ENCODE data around the gene DOCK4. TPM values are rescaled to one million over a fixed set of nuclear protein-coding genes. Genes with fewer than 3 reads are reported as not detected.

The DOCK4 gene
- total RNA-seq, 1 experiment from 2014 or later: 4.9 TPM

GRCh38 chr7:111953611-111954010 lies 252.6 kb downstream of the DOCK4 start:
- Histone ChIP-seq H2BK120ac (ENCODE audit: low read depth, low read length, poor library complexity, severe bottlenecking) (no peak overlapping the region), H3K18ac (ENCODE audit: insufficient read length, low read depth, low read length) (no peak overlapping the region), H4K8ac (replicated peaks; ENCODE audit: insufficient read length, low read depth, low read length) (no peak overlapping the region), H3K79me1 (ENCODE audit: insufficient read depth, low read depth, low read length, poor library complexity, severe bottlenecking) (no peaks in the 10 kb centered on the region), H2BK12ac (ENCODE audit: insufficient read length, low read depth, low read length) (no peak overlapping the region), H3K56ac (ENCODE audit: insufficient read length, low read depth, low read length) (no peak overlapping the region), H3K79me2 (ENCODE audit: insufficient read depth, low read length) (no peaks in the 10 kb centered on the region), H4K91ac (ENCODE audit: insufficient read length, low read depth, low read length) (no peak overlapping the region), H3K27ac (ENCODE audit: insufficient read length, low read depth, low read length) (no peak overlapping the region), H3K23ac (ENCODE audit: insufficient read length, low read depth, low read length) (no peak overlapping the region), H4K20me1 (ENCODE audit: control insufficient read depth, insufficient read depth, insufficient read length) (no peaks in the 10 kb centered on the region), H2BK5ac (ENCODE audit: insufficient read length, low read length) (no peak overlapping the region), H3K4ac (ENCODE audit: low read depth, low read length) (no peak overlapping the region), H2AFZ (ENCODE audit: low read length) (no peak overlapping the region), H3K23me2 (ENCODE audit: insufficient read length, low read depth, low read length, poor library complexity, severe bottlenecking) (no peaks in the 10 kb centered on the region), H3K27me3 (ENCODE audit: insufficient read depth, low read length) (no peaks in the 10 kb centered on the region), H4K5ac (ENCODE audit: insufficient read length, low read depth, low read length) (no peak overlapping the region), H2BK15ac (ENCODE audit: low read depth, low read length) (no peak overlapping the region), H3K9me3 (ENCODE audit: control insufficient read depth, low read depth, low read length) (no peaks in the 10 kb centered on the region), H3T11ph (ENCODE audit: low read length) (no peak overlapping the region), H3K4me2 (ENCODE audit: insufficient read depth, insufficient read length, low read length) (no peak overlapping the region), H3K14ac (ENCODE audit: insufficient read depth, low read length) (no peak overlapping the region), H3K9ac (ENCODE audit: extremely low read depth, insufficient read length, low read length) (no peak overlapping the region), H3K4me1 (ENCODE audit: insufficient read depth, low read length) (no peaks in the 10 kb centered on the region; the same call in 1 of the 2 replicates), H2BK20ac (ENCODE audit: low read depth, low read length, poor library complexity, severe bottlenecking) (no peak overlapping the region), H2AK5ac (ENCODE audit: insufficient read length, low read length) (no peak overlapping the region)
- H3K9me3 Mint-ChIP-seq: no peaks in the 10 kb centered on the region
- no peaks in the 10 kb centered on the region for H3K27me3 Mint-ChIP-seq (ENCODE audit: low read depth)
- H3K4me1 Mint-ChIP-seq: peaks cover 11 to 21% of the 10 kb centered on the region in 2 experiments; a peak in 3 of 4 replicates
- TF ChIP-seq CTCF (conservative IDR thresholded peaks at IDR 0.05): no peak; the same call in 2 of the 3 replicates
- H3K4me3 Mint-ChIP-seq: no peak overlapping the region
- H3K27ac Mint-ChIP-seq: no peak overlapping the region; a peak in 1 of 7 replicates
- WGBS (ENCODE audit: extremely low coverage, insufficient read length, low lambda C conversion rate): no CpG with 5 or more reads among the region's 1 CpG
- no peak for DNase-seq
- H3K36me3 Mint-ChIP-seq (ENCODE audit: insufficient read depth in 1 of 3, low read depth in 3 of 3): peaks cover 0 to 2% (median 0%) of the 10 kb centered on the region in 3 experiments; a peak in 2 of 7 replicates
